Measurements from ENCODE around the gene KIF16B.
"Not testable (repeated sequence)": the region's sequence is repeated elsewhere in the genome, so short reads cannot be mapped to it uniquely, and the experiment has no call there.

Gene KIF16B

GRCh38 chr20:16262594-16262993, 310.7 kb downstream of the KIF16B start:
- no peak for TF ChIP-seq CTCF (IDR thresholded peaks at IDR 0.05; ENCODE audit: insufficient read depth, low read depth, low read length, missing control alignments)

GRCh38 chr20:16261733-16262273, 311.4 kb downstream of the KIF16B start:
- TF ChIP-seq CTCF (IDR thresholded peaks at IDR 0.05; ENCODE audit: insufficient read depth, low read depth, low read length, missing control alignments): no peak
- DNase-seq (ENCODE audit: low read depth): no peak
- no peak overlapping the region for H3K4me3 ChIP-seq (ENCODE audit: low read depth, low read length)

More at GRCh38 chr20:16262594-16262993, 310.7 kb downstream of the KIF16B start:
- H3K4me3 ChIP-seq (ENCODE audit: low read depth, low read length): no peak overlapping the region
- no peak for DNase-seq (ENCODE audit: low read depth)

GRCh38 chr20:16260911-16261310, 312.3 kb downstream of the KIF16B start:
- no peak for TF ChIP-seq CTCF (IDR thresholded peaks at IDR 0.05; ENCODE audit: insufficient read depth, low read depth, low read length, missing control alignments)
- no peak for DNase-seq (ENCODE audit: low read depth)
- no peak overlapping the region for H3K4me3 ChIP-seq (ENCODE audit: low read depth, low read length)

GRCh38 chr20:16260133-16260532, 313.1 kb downstream of the KIF16B start:
- DNase-seq (ENCODE audit: low read depth); H3K4me3 ChIP-seq (ENCODE audit: low read depth, low read length): not testable (repeated sequence)

GRCh38 chr20:16258766-16259165, 314.5 kb downstream of the KIF16B start:
- no peak for TF ChIP-seq CTCF (IDR thresholded peaks at IDR 0.05; ENCODE audit: insufficient read depth, low read depth, low read length, missing control alignments)
- DNase-seq (ENCODE audit: low read depth): no peak
- no peak overlapping the region for H3K4me3 ChIP-seq (ENCODE audit: low read depth, low read length)

GRCh38 chr20:16257813-16258430, 315.3 kb downstream of the KIF16B start:
- no peak for TF ChIP-seq CTCF (IDR thresholded peaks at IDR 0.05; ENCODE audit: insufficient read depth, low read depth, low read length, missing control alignments)
- DNase-seq (ENCODE audit: low read depth): no peak
- H3K4me3 ChIP-seq (ENCODE audit: low read depth, low read length): no peak overlapping the region

- no peak for TF ChIP-seq CTCF (IDR thresholded peaks at IDR 0.05; ENCODE audit: insufficient read depth, low read depth, low read length, missing control alignments)
- no peak for DNase-seq (ENCODE audit: low read depth)
- H3K4me3 ChIP-seq (ENCODE audit: low read depth, low read length): no peak overlapping the region
Measured at GRCh38 chr20:16257021-16257420, 316.2 kb downstream of the KIF16B start.
